Panc1 (cell line): ENCODE data around the gene KAZN. TPM values are rescaled to one million over a fixed set of nuclear protein-coding genes. Genes with fewer than 3 reads are reported as not detected.

Experiments used
- ATAC-seq: fragments of 200-7000 bp; cut with Tn5 transposase; 2 replicates; pipeline ENCODE4 v1.9.1; 2020; ENCODE audit warnings: mild to moderate bottlenecking, moderate library complexity
- BruUV-seq: library from RNA; stranded (reverse); fragments of 400-500 nt; replicated peaks from 2 replicates; lab custom pipeline; 2021; lab: Mats Ljungman, UMichigan
- CTCF ChIA-PET: fragments of 300-600 bp; sonication (Branson Sonifier 250); formaldehyde crosslinking; loops from one replicate; lab custom pipeline; 2022; ENCODE audit warnings: antibody characterized with exemption; lab: Charles Lee
- POLR2A ChIA-PET: fragments of 300-600 bp; sonication (Branson Sonifier 250); formaldehyde crosslinking; loops from one replicate; lab custom pipeline; 2022; ENCODE audit warnings: antibody characterized with exemption; lab: Charles Lee
- DNase-seq: peaks from one replicate; pipeline ENCODE4 v3.0.0-alpha.2; 2010; ENCODE audit warnings: low read depth, low spot score
- H3K27ac ChIP-seq: 2 replicates; pipeline ENCODE4 v1.5.1; 2011; ENCODE audit warnings: mild to moderate bottlenecking, low read length, inconsistent platforms
- H3K27me3 ChIP-seq: fragments of 200-500 bp; sonication (Bioruptor generic); 2 replicates; pipeline ENCODE4 v1.6.0; 2014; ENCODE audit warnings: low read length, inconsistent platforms; ENCODE audit not compliant: control insufficient read depth, insufficient read depth
- H3K36me3 ChIP-seq: fragments of 200-500 bp; sonication (Bioruptor generic); 2 replicates; pipeline ENCODE4 v1.5.1; 2014; ENCODE audit warnings: inconsistent platforms, mild to moderate bottlenecking, low read length, moderate library complexity; ENCODE audit not compliant: control insufficient read depth, insufficient read depth
- H3K4me1 ChIP-seq: 2 replicates; pipeline ENCODE4 v1.5.1; 2011; ENCODE audit warnings: inconsistent platforms, mild to moderate bottlenecking, low read length, moderate library complexity; ENCODE audit not compliant: control insufficient read depth, insufficient read depth
- H3K4me3 ChIP-seq, 2 experiments: 2 replicates each; pipeline ENCODE4 v1.5.1; 2011 to 2012; ENCODE audit warnings: low read depth in 2 of 2, low read length in 2 of 2, mild to moderate bottlenecking in 2 of 2, inconsistent platforms in 1 of 2, moderate library complexity in 1 of 2
- H3K9me3 ChIP-seq: fragments of 200-500 bp; sonication (Bioruptor generic); 2 replicates; pipeline ENCODE4 v1.5.1; 2014; ENCODE audit warnings: low read depth, mild to moderate bottlenecking, inconsistent platforms, low read length, moderate library complexity; ENCODE audit not compliant: control insufficient read depth, insufficient read depth
- CTCF ChIP-seq: fragments of 450-650 bp; IDR thresholded peaks from 2 replicates; pipeline ENCODE4 v1.5.1; 2017; ENCODE audit warnings: mild to moderate bottlenecking
- POLR2AphosphoS5 ChIP-seq: IDR thresholded peaks from 2 replicates; pipeline ENCODE4 v1.6.1; 2012; ENCODE audit warnings: mild to moderate bottlenecking, low read depth, low read length, moderate library complexity
- REST ChIP-seq, 2 experiments: IDR thresholded peaks; 2 replicates each; pipeline ENCODE4 v1.6.1; 2011 to 2012; ENCODE audit warnings: low read depth in 2 of 2, control low read depth in 1 of 2, low read length in 1 of 2, mild to moderate bottlenecking in 1 of 2, moderate library complexity in 1 of 2; ENCODE audit not compliant: insufficient read depth in 1 of 2
- SIN3A ChIP-seq: IDR thresholded peaks from 2 replicates; pipeline ENCODE4 v1.6.1; 2012; ENCODE audit warnings: low read depth, mild to moderate bottlenecking, low read length, moderate library complexity, borderline replicate concordance; ENCODE audit not compliant: insufficient read depth
- TCF7L2 ChIP-seq: IDR thresholded peaks from 2 replicates; pipeline ENCODE4 v1.6.1; 2011; ENCODE audit warnings: mild to moderate bottlenecking, low read depth, low read length, inconsistent platforms
- in situ Hi-C: cut with HindIII; loops from 2 replicates; pipeline ENCODE4 v1.10.0; 2016; ENCODE audit warnings: low sequenced_read_pairs, low pct_unique_long_range_greater_than_20kb
- intact Hi-C: fragments of 100-400 bp; cut with micrococcal nuclease; formaldehyde crosslinking; loops from one replicate; pipeline ENCODE4 v1.10.0; 2022; ENCODE audit not compliant: unreplicated experiment
- total RNA-seq: library from RNA; stranded (reverse); gene quantifications from one replicate; pipeline ENCODE4 v1.2.1, GENCODE V29; 2021; ENCODE audit not compliant: unreplicated experiment

KAZN gene
- total RNA-seq, 1 experiment from 2014 or later = 6.6 TPM

- no peak overlapping the region for H3K4me3 ChIP-seq
- no peaks in the 10 kb centered on the region for H3K36me3 ChIP-seq
- DNase-seq (no peak), ATAC-seq (no peak)
- POLR2A ChIA-PET = no interaction called here
- TF ChIP-seq SIN3A (no peak), REST (IDR thresholded peaks at IDR 0.05; ENCODE audit: insufficient read depth in 1 of 2, low read depth in 2 of 2, low read length in 1 of 2) (no peak), POLR2AphosphoS5 (no peak), TCF7L2 (no peak), CTCF (no peak)
- no peak overlapping the region for H3K27ac ChIP-seq
- CTCF ChIA-PET = interaction anchor here (0.7 kb wide), 1 partner anchor 475 kb away, joined by 4 read pairs; no protein-coding TSS in a partner anchor
- H3K4me1 ChIP-seq = no peaks in the 10 kb centered on the region
- in situ Hi-C loops (no loop called here), intact Hi-C loops (no loop called here)
- no peaks in the 10 kb centered on the region for H3K9me3 ChIP-seq
- no TSS peak for BruUV-seq
- H3K27me3 ChIP-seq = peaks cover 2% of the 10 kb centered on the region
Observed at GRCh38 chr1:14616632-14617396, 18.3 kb downstream of the KAZN start.

- H3K27ac ChIP-seq = no peak overlapping the region
- no peaks in the 10 kb centered on the region for H3K9me3 ChIP-seq
- TF ChIP-seq REST (IDR thresholded peaks at IDR 0.05; ENCODE audit: insufficient read depth in 1 of 2, low read depth in 2 of 2, low read length in 1 of 2) (no peak), SIN3A (no peak), TCF7L2 (no peak)
- ATAC-seq (no peak), DNase-seq (no peak)
- H3K36me3 ChIP-seq = no peaks in the 10 kb centered on the region
- CTCF ChIA-PET = no interaction called here
- POLR2A ChIA-PET = no interaction called here
- BruUV-seq = no TSS peak
- in situ Hi-C loops = no loop called here
- peaks cover 2% of the 10 kb centered on the region for H3K27me3 ChIP-seq
- no peaks in the 10 kb centered on the region for H3K4me1 ChIP-seq
- H3K4me3 ChIP-seq = no peak overlapping the region
- intact Hi-C loops = no loop called here
Observed at GRCh38 chr1:14617791-14618190, 19.3 kb downstream of the KAZN start.
